HTR-8/SVneo (cell line): ENCODE data around the gene MAST4.
A peak's percentile ranks its signal among the peaks of the same experiment; 100 is the strongest.

Experiments
- DNase-seq: peaks from one replicate; pipeline ENCODE4 v3.0.0; 2011; ENCODE audit warnings: low spot score, mixed read lengths; ENCODE audit not compliant: insufficient read length
- FAIRE-seq: peaks from 2 replicates; lab custom pipeline; 2011; peaks lifted over from hg19 to GRCh38; lab: Jason Lieb, UNC

The MAST4 gene

GRCh38 chr5:67085616-67086015 is 489.4 kb downstream of the MAST4 start:
- DNase-seq (no peak), FAIRE-seq (no peak)

GRCh38 chr5:67089200-67089725 is 493.1 kb downstream of the MAST4 start:
- FAIRE-seq (no peak), DNase-seq (no peak)

- DNase-seq (no peak), FAIRE-seq (no peak)
These were observed 493.8 kb downstream of the MAST4 start for GRCh38 chr5:67090040-67090439.

GRCh38 chr5:67090593-67090992 is 494.4 kb downstream of the MAST4 start:
- FAIRE-seq = peak; percentile 4
- no peak for DNase-seq

- FAIRE-seq (no peak), DNase-seq (no peak)
These were observed 496.3 kb downstream of the MAST4 start for GRCh38 chr5:67092535-67092934.

- no peak for FAIRE-seq
- DNase-seq = no peak
These were observed 497.1 kb downstream of the MAST4 start for GRCh38 chr5:67093279-67093678.

GRCh38 chr5:67094476-67095300 is 498.5 kb downstream of the MAST4 start:
- no peak for DNase-seq

GRCh38 chr5:67095346-67096171 is 499.4 kb downstream of the MAST4 start:
- DNase-seq = no peak
- FAIRE-seq = no peak

More at GRCh38 chr5:67094476-67095300, 498.5 kb downstream of the MAST4 start:
- FAIRE-seq = no peak

- FAIRE-seq (no peak), DNase-seq (no peak)
These were observed 502.5 kb downstream of the MAST4 start for GRCh38 chr5:67098656-67099055.

GRCh38 chr5:67100301-67100700 is 504.1 kb downstream of the MAST4 start:
- FAIRE-seq = no peak

GRCh38 chr5:67102708-67103107 is 506.5 kb downstream of the MAST4 start:
- FAIRE-seq = no peak

More at GRCh38 chr5:67100301-67100700, 504.1 kb downstream of the MAST4 start:
- no peak for DNase-seq

GRCh38 chr5:67104859-67105258 is 508.7 kb downstream of the MAST4 start:
- no peak for DNase-seq
- FAIRE-seq = no peak

More at GRCh38 chr5:67102708-67103107, 506.5 kb downstream of the MAST4 start:
- no peak for DNase-seq

GRCh38 chr5:67105270-67105669 is 509.1 kb downstream of the MAST4 start:
- DNase-seq = no peak
- no peak for FAIRE-seq

- DNase-seq (no peak), FAIRE-seq (no peak)
These were observed 510.6 kb downstream of the MAST4 start for GRCh38 chr5:67106626-67107342.

- FAIRE-seq = no peak
These were observed 515.6 kb downstream of the MAST4 start for GRCh38 chr5:67111779-67112178.

GRCh38 chr5:67115246-67115645 is 519.1 kb downstream of the MAST4 start:
- FAIRE-seq (no peak), DNase-seq (no peak)

More at GRCh38 chr5:67111779-67112178, 515.6 kb downstream of the MAST4 start:
- no peak for DNase-seq

- DNase-seq (no peak), FAIRE-seq (no peak)
These were observed 519.6 kb downstream of the MAST4 start for GRCh38 chr5:67115817-67116216.

GRCh38 chr5:67118050-67118620 is 521.9 kb downstream of the MAST4 start:
- FAIRE-seq (no peak), DNase-seq (no peak)

- FAIRE-seq = no peak
- DNase-seq = no peak
These were observed 522.8 kb downstream of the MAST4 start for GRCh38 chr5:67119010-67119409.

- DNase-seq (no peak), FAIRE-seq (no peak)
These were observed 523.8 kb downstream of the MAST4 start for GRCh38 chr5:67120032-67120431.
